Measurements from ENCODE around the gene DACH1. TPM values are rescaled to one million over a fixed set of nuclear protein-coding genes. Genes with fewer than 3 reads are reported as not detected.

Gene DACH1
- total and polyA plus RNA-seq, 11 donors, result 1.2 to 3.8 (median 2.1) TPM

DNA sequence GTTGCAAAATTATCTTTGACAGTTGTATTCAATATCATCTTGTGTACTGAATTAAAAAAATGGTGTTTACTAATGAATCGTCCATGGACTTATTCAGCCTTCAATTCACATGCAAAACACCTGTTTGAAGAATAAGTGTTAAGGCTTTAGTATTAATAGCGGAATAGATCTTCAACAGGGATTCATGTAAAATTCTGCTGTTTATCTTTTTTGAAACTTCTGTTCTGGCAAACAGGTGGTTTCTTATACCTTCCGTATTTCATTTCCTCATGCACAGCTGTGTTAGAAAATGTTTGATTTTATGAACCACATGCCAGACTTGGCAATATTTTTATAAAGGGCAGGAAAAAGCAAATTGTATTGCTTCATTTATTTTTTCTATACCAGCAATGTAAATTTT, 255.7 kb downstream of the DACH1 start:
- intact Hi-C loops (cut with DNase I), result no loop called here
- Histone ChIP-seq H3K4me1 (peaks cover 0 to 5% (median 0%) of the 10 kb centered on the region in 12 donors), H3K4me3 (no peak overlapping the region), H3K9me3 (no peaks in the 10 kb centered on the region), H3K36me3 (no peaks in the 10 kb centered on the region), H3K27ac (no peak overlapping the region), H3K27me3 (no peaks in the 10 kb centered on the region)
- ATAC-seq (no peak), DNase-seq (no peak)
- TF ChIP-seq POLR2A (IDR thresholded peaks at IDR 0.05), result no peak
- TF ChIP-seq, protein P1, sequence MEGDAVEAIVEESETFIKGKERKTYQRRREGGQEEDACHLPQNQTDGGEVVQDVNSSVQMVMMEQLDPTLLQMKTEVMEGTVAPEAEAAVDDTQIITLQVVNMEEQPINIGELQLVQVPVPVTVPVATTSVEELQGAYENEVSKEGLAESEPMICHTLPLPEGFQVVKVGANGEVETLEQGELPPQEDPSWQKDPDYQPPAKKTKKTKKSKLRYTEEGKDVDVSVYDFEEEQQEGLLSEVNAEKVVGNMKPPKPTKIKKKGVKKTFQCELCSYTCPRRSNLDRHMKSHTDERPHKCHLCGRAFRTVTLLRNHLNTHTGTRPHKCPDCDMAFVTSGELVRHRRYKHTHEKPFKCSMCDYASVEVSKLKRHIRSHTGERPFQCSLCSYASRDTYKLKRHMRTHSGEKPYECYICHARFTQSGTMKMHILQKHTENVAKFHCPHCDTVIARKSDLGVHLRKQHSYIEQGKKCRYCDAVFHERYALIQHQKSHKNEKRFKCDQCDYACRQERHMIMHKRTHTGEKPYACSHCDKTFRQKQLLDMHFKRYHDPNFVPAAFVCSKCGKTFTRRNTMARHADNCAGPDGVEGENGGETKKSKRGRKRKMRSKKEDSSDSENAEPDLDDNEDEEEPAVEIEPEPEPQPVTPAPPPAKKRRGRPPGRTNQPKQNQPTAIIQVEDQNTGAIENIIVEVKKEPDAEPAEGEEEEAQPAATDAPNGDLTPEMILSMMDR (IDR thresholded peaks at IDR 0.05), result no peak
- 84 to 95% (median 89%) methylated on average over 3 of the region's 3 CpGs for WGBS, 4 donors

DNA sequence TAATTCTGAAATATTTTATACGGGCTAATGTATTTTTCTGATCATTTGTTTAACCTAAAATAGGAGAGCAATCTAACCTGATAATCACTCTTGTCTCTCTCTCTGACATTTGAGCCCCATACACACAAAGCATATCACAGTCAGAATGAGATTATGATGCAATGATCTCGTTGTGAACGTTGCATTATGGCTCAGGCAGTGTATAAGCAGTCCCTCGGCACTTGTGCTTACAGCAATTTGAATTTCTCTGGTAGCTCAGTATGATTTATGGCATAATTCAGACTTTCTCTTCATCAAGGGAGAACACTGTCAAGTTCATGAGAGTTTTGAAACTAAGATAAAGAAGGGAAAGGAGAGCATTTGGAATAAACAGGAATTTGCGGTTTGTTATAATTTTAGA, 256.1 kb downstream of the DACH1 start:
- DNase-seq, result no peak

DNA sequence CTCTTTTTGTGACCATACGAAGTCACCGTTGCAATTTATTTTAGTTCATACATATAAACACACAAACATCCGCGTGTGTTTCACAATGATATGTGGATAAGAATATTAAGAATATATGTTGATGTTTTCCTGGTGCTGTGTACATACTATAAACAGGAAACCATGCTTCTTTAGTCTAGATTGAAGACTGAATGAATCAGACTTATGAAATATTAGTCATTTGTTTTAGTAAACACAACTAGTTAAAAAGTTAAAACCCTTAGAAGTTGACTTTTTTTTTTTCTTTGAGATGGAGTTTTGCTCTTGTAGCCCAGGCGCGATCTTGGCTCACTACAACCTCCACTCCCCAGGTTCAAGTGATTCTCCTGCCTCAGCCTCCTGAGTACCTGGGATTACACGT, 257.7 kb downstream of the DACH1 start:
- no peaks in the 10 kb centered on the region for H3K9me3 ChIP-seq
- H3K4me3 ChIP-seq, result no peak overlapping the region
- no peaks in the 10 kb centered on the region for H3K27me3 ChIP-seq
- intact Hi-C loops (cut with DNase I), result no loop called here
- no peaks in the 10 kb centered on the region for H3K36me3 ChIP-seq
- DNase-seq (no peak), ATAC-seq (no peak)
- 92 to 97% (median 94%) methylated on average over 7 of the region's 7 CpGs for WGBS, 4 donors
- H3K4me1 ChIP-seq, result peaks cover 0 to 5% (median 0%) of the 10 kb centered on the region in 12 donors
- TF ChIP-seq, protein P1 (IDR thresholded peaks at IDR 0.05), result no peak
- no peak for TF ChIP-seq POLR2A (IDR thresholded peaks at IDR 0.05)
- H3K27ac ChIP-seq, result no peak overlapping the region

More for the DNA sequence above, 256.1 kb downstream of the DACH1 start:
- no peaks in the 10 kb centered on the region for H3K27me3 ChIP-seq
- intact Hi-C loops (cut with DNase I), result no loop called here
- TF ChIP-seq POLR2A (IDR thresholded peaks at IDR 0.05), result no peak
- TF ChIP-seq, protein P1 (IDR thresholded peaks at IDR 0.05), result no peak
- peaks cover 0 to 5% (median 0%) of the 10 kb centered on the region in 12 donors for H3K4me1 ChIP-seq
- H3K4me3 ChIP-seq, result no peak overlapping the region
- no peaks in the 10 kb centered on the region for H3K9me3 ChIP-seq
- H3K27ac ChIP-seq, result no peak overlapping the region
- 51 to 69% (median 61%) methylated on average over 5 of the region's 5 CpGs for WGBS, 4 donors
- no peaks in the 10 kb centered on the region for H3K36me3 ChIP-seq
- no peak for ATAC-seq

DNA sequence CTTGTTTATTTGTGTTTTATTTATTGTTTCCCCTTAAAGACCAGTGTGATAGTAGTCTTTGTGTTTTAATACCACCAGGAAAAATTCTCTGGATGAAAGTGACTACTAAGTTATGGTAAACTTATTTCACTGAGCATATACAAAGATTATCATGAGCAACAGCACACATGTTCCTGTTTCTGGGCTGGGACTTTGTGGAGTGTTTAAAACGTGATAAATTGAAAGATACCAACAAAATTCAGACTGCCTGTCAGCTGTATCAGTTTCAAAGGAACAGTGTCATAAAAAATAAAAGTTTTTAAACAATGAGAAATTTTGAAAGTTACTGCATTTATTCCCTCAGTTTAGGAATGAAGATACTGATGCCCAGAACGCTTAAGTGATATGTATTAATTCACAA, 259.4 kb downstream of the DACH1 start:
- no peak overlapping the region for H3K4me3 ChIP-seq
- DNase-seq (no peak), ATAC-seq (no peak)
- no peak overlapping the region for H3K27ac ChIP-seq
- no peak for TF ChIP-seq POLR2A (IDR thresholded peaks at IDR 0.05)
- TF ChIP-seq, protein P1 (IDR thresholded peaks at IDR 0.05), result no peak
- H3K27me3 ChIP-seq, result no peaks in the 10 kb centered on the region
- WGBS, 4 donors, result 64 to 75% (median 72%) methylated on average over 2 of the region's 2 CpGs
- no peaks in the 10 kb centered on the region for H3K36me3 ChIP-seq
- no peaks in the 10 kb centered on the region for H3K9me3 ChIP-seq
- intact Hi-C loops (cut with DNase I), result no loop called here
- H3K4me1 ChIP-seq, result peaks cover 0 to 1% (median 0%) of the 10 kb centered on the region in 12 donors
